ENCODE results near the gene CNPPD1.

Gene CNPPD1

GRCh38 chr2:219171231-219171651 is 5.5 kb downstream of the CNPPD1 start:
- Histone ChIP-seq H3K4me3 (replicated peaks; ENCODE audit: insufficient read depth, low read length) (no peak overlapping the region), H3K27ac (replicated peaks) (no peak overlapping the region), H3K27me3 (ENCODE audit: insufficient read depth, poor library complexity, severe bottlenecking) (no peaks in the 10 kb centered on the region)
- peak in 1 of 2 experiments; percentile 46 for DNase-seq (ENCODE audit: low read depth in 1 of 2, low spot score in 1 of 2)
- TF ChIP-seq GABPA (IDR thresholded peaks at IDR 0.05; ENCODE audit: low read depth) (no peak), CTCF (IDR thresholded peaks at IDR 0.05; ENCODE audit: insufficient read depth, low read length) (peak; percentile 70), POLR2AphosphoS5 (IDR thresholded peaks at IDR 0.05; ENCODE audit: low read depth) (0 out of 2 replicates have a peak, but pooled peaks have one; percentile 31), SPI1 (IDR thresholded peaks at IDR 0.05; ENCODE audit: borderline replicate concordance, low read depth) (no peak), REST (IDR thresholded peaks at IDR 0.05; ENCODE audit: insufficient replicate concordance, low read depth) (no peak)

- Histone ChIP-seq H3K4me3 (replicated peaks; ENCODE audit: insufficient read depth, low read length) (no peak within 1 kb of the TSS), H3K27me3 (ENCODE audit: insufficient read depth, poor library complexity, severe bottlenecking) (no peaks in the 10 kb centered on the region), H3K27ac (replicated peaks) (no peak within 1 kb of the TSS)
- no peak for TF ChIP-seq GABPA (IDR thresholded peaks at IDR 0.05; ENCODE audit: low read depth)
- no peak for TF ChIP-seq POLR2AphosphoS5 (IDR thresholded peaks at IDR 0.05; ENCODE audit: low read depth)
- no peak for TF ChIP-seq SPI1 (IDR thresholded peaks at IDR 0.05; ENCODE audit: borderline replicate concordance, low read depth)
- no peak for TF ChIP-seq REST (IDR thresholded peaks at IDR 0.05; ENCODE audit: insufficient replicate concordance, low read depth)
- TF ChIP-seq CTCF (IDR thresholded peaks at IDR 0.05; ENCODE audit: insufficient read depth, low read length), result no peak
- DNase-seq (ENCODE audit: low read depth in 1 of 2, low spot score in 1 of 2), result no peak
These were observed 6.6 kb downstream of the CNPPD1 start, which contains the start of gene SLC23A3 for GRCh38 chr2:219169930-219170654. Gene SLC23A3 (minus strand): TSS chr2:219170029. CDS start chr2:219169984, 45 bp downstream.

- Histone ChIP-seq H3K27me3 (ENCODE audit: insufficient read depth, poor library complexity, severe bottlenecking) (no peaks in the 10 kb centered on the region), H3K4me3 (replicated peaks; ENCODE audit: insufficient read depth, low read length) (no peak overlapping the region), H3K27ac (replicated peaks) (no peak overlapping the region)
- no peak for DNase-seq (ENCODE audit: low read depth in 1 of 2, low spot score in 1 of 2)
- TF ChIP-seq CTCF (IDR thresholded peaks at IDR 0.05; ENCODE audit: insufficient read depth, low read length), result no peak
- no peak for TF ChIP-seq POLR2AphosphoS5 (IDR thresholded peaks at IDR 0.05; ENCODE audit: low read depth)
- no peak for TF ChIP-seq SPI1 (IDR thresholded peaks at IDR 0.05; ENCODE audit: borderline replicate concordance, low read depth)
- no peak for TF ChIP-seq REST (IDR thresholded peaks at IDR 0.05; ENCODE audit: insufficient replicate concordance, low read depth)
These were observed 7.8 kb downstream of the CNPPD1 start for GRCh38 chr2:219168932-219169331.

Measured in HL-60 (cell line).